GM12878 (cell line): ENCODE data around the gene IL19. TPM values are rescaled to one million over a fixed set of nuclear protein-coding genes. Genes with fewer than 3 reads are reported as not detected.

ENCODE experiments used
- CBFB ChIP-seq: IDR thresholded peaks from 2 replicates; pipeline ENCODE4 v1.6.1; 2016; ENCODE audit warnings: antibody characterized with exemption, low read depth
- CHD1 ChIP-seq: IDR thresholded peaks from 2 replicates; pipeline ENCODE4 v1.6.1; 2012; ENCODE audit warnings: low read depth, low read length, improper control_type of control experiment
- EZH2 ChIP-seq: IDR thresholded peaks from 2 replicates; pipeline ENCODE4 v1.6.1; 2012; ENCODE audit warnings: low read depth, mild to moderate bottlenecking, control low read depth, inconsistent platforms, low read length, borderline replicate concordance; ENCODE audit not compliant: control insufficient read depth
- HDGF ChIP-seq: fragments of 450-650 bp; IDR thresholded peaks from 2 replicates; pipeline ENCODE4 v1.6.1; 2016; ENCODE audit warnings: antibody characterized with exemption
- KLF5 ChIP-seq: fragments of 450-650 bp; IDR thresholded peaks from 2 replicates; pipeline ENCODE4 v1.6.1; 2014; ENCODE audit warnings: mild to moderate bottlenecking; ENCODE audit not compliant: partially characterized antibody
- MEF2B ChIP-seq: fragments of 450-650 bp; IDR thresholded peaks from 2 replicates; pipeline ENCODE4 v1.6.1; 2018; ENCODE audit warnings: mild to moderate bottlenecking, moderate library complexity; ENCODE audit not compliant: partially characterized antibody, poor library complexity, severe bottlenecking
- NFIC ChIP-seq: IDR thresholded peaks from 2 replicates; pipeline ENCODE4 v1.6.1; 2012; ENCODE audit warnings: low read depth, mild to moderate bottlenecking, inconsistent platforms, low read length, moderate library complexity
- NKRF ChIP-seq: fragments of 450-650 bp; conservative IDR thresholded peaks from 2 replicates; pipeline ENCODE4 v1.6.1; 2017; ENCODE audit warnings: mild to moderate bottlenecking, moderate library complexity
- NR2C2 ChIP-seq: IDR thresholded peaks from 2 replicates; pipeline ENCODE4 v1.6.1; 2011; ENCODE audit warnings: borderline replicate concordance, low read depth; ENCODE audit not compliant: control insufficient read depth, insufficient read length
- PAX8 ChIP-seq: fragments of 450-650 bp; IDR thresholded peaks from 2 replicates; pipeline ENCODE4 v1.6.1; 2017; ENCODE audit warnings: mild to moderate bottlenecking, moderate library complexity
- PKNOX1 ChIP-seq: fragments of 450-650 bp; IDR thresholded peaks from 2 replicates; pipeline ENCODE4 v1.6.1; 2016; ENCODE audit warnings: mild to moderate bottlenecking
- PML ChIP-seq: IDR thresholded peaks from 2 replicates; pipeline ENCODE4 v1.6.1; 2012; ENCODE audit warnings: low read length, inconsistent platforms
- RBBP5 ChIP-seq: fragments of 200-600 bp; sonication (generic); conservative IDR thresholded peaks from 2 replicates; pipeline ENCODE4 v1.6.1; 2016
- RFX5 ChIP-seq: IDR thresholded peaks from 2 replicates; pipeline ENCODE4 v1.6.1; 2011; ENCODE audit warnings: low read depth, low read length, improper control_type of control experiment
- SMAD1 ChIP-seq: fragments of 450-650 bp; IDR thresholded peaks from 2 replicates; pipeline ENCODE4 v1.6.1; 2018; ENCODE audit warnings: mild to moderate bottlenecking, low read depth; ENCODE audit not compliant: partially characterized antibody
- YY1 ChIP-seq: IDR thresholded peaks from 2 replicates; pipeline ENCODE4 v1.6.1; 2011; ENCODE audit warnings: low read depth, mild to moderate bottlenecking, low read length
- ZBTB4 ChIP-seq: fragments of 450-650 bp; formaldehyde crosslinking; IDR thresholded peaks from 2 replicates; pipeline ENCODE4 v1.4.0; 2022; ENCODE audit warnings: mild to moderate bottlenecking, moderate library complexity
- ZNF207 ChIP-seq: fragments of 450-650 bp; IDR thresholded peaks from 2 replicates; pipeline ENCODE4 v1.6.1; 2014; ENCODE audit warnings: antibody characterized with exemption, mild to moderate bottlenecking, borderline replicate concordance
- ZNF592 ChIP-seq: fragments of 450-650 bp; IDR thresholded peaks from 2 replicates; pipeline ENCODE4 v1.6.1; 2017; ENCODE audit warnings: mild to moderate bottlenecking, moderate library complexity
- polyA plus RNA-seq, 11 experiments: library from polyadenylated mRNA; depleted of rRNA in 4 of 11; unstranded in 6 of 11; stranded (reverse) in 5 of 11; fragments of >200 nt; fragmentation: Nextera tagmentation in 4 of 11; fragmentation: Illumina TruSeq in 1 of 11; extraction: Ambion mirVana in 4 of 11; extraction: Trizol in 1 of 11; gene quantifications; 1 replicate in 1 of 11; 2 replicates in 10 of 11; pipeline versions ENCODE4 v1.2.1 to v1.2.3, GENCODE V29; 2011 to 2016; ENCODE audit warnings: inconsistent platforms in 2 of 11, missing spikeins in 2 of 11, low read depth in 1 of 11
- total RNA-seq, 4 experiments: library from RNA; depleted of rRNA in 3 of 4; stranded (reverse); fragments of >200 nt in 3 of 4; fragmentation: Illumina TruSeq in 1 of 4; extraction: Trizol in 1 of 4; gene quantifications; 2 replicates each; pipeline versions ENCODE4 v1.2.1 to v1.2.3, GENCODE V29; 2013 to 2021

Gene IL19
- total and polyA plus RNA-seq, 10 of the 15 experiments (the other 5 are each of a cell fraction or from before 2014, with no cell fraction given) = 0.10 to 0.73 (median 0.28) TPM; not detected in 6

- TF ChIP-seq NKRF (no peak), NR2C2 (no peak), ZBTB4 (CRISPR knock-in tag) (no peak), PML (no peak), YY1 (no peak), RFX5 (no peak), HDGF (no peak), PAX8 (no peak), KLF5 (peak; percentile 44), CHD1 (no peak), CBFB (peak; percentile 92), ZNF592 (no peak), EZH2 (no peak), PKNOX1 (peak; percentile 64), NFIC (peak; percentile 71), RBBP5 (no peak), MEF2B (peak; percentile 97), ZNF207 (no peak), SMAD1 (peak; percentile 32)
Measured at GRCh38 chr1:206782448-206782847, 11.9 kb downstream of the IL19 start (continued).
